HepG2 (cell line): ENCODE data around the gene DEDD2. TPM values are rescaled to one million over a fixed set of nuclear protein-coding genes. Genes with fewer than 3 reads are reported as not detected.

Experiments
- AHR ChIP-seq: IDR thresholded peaks from 2 replicates; pipeline ENCODE4 v1.6.1; 2018; ENCODE audit warnings: missing genetic modification reagents, missing compliant biosample characterization
- AKAP8 ChIP-seq: sonication (generic); formaldehyde crosslinking; IDR thresholded peaks from 2 replicates; pipeline ENCODE4 v1.5.1; 2020; ENCODE audit warnings: mild to moderate bottlenecking, missing genetic modification reagents
- BCLAF1 ChIP-seq: fragments of 450-650 bp; IDR thresholded peaks from 2 replicates; pipeline ENCODE4 v1.6.1; 2017; ENCODE audit warnings: mild to moderate bottlenecking
- DMAP1 ChIP-seq: IDR thresholded peaks from 2 replicates; pipeline ENCODE4 v1.6.1; 2016
- FOXK1 ChIP-seq: sonication (generic); formaldehyde crosslinking; IDR thresholded peaks from 2 replicates; pipeline ENCODE4 v1.4.0; 2020; ENCODE audit warnings: low read depth, missing genetic modification reagents, borderline replicate concordance
- FOXM1 ChIP-seq: sonication (generic); formaldehyde crosslinking; IDR thresholded peaks from 2 replicates; pipeline ENCODE4 v1.5.0; 2020; ENCODE audit warnings: missing genetic modification reagents
- HNRNPUL1 ChIP-seq: fragments of 200-400 bp; formaldehyde crosslinking; IDR thresholded peaks from 2 replicates; pipeline ENCODE4 v1.6.1; 2017; ENCODE audit warnings: low read depth, mild to moderate bottlenecking, low read length, moderate library complexity
- JUND ChIP-seq: sonication (generic); formaldehyde crosslinking; IDR thresholded peaks from 2 replicates; pipeline ENCODE4 v1.8.0; 2022; ENCODE audit warnings: mild to moderate bottlenecking, missing genetic modification reagents
- KAT2B ChIP-seq: fragments of 150-350 bp; IDR thresholded peaks from 2 replicates; pipeline ENCODE4 v1.6.1; 2014; ENCODE audit warnings: low read depth, low read length, borderline replicate concordance
- MAFK ChIP-seq, 2 experiments: IDR thresholded peaks in 1 of 2; conservative IDR thresholded peaks in 1 of 2; 2 replicates each; pipeline ENCODE4 v1.6.1; 2011; ENCODE audit warnings: improper control_type of control experiment in 2 of 2, low read length in 2 of 2
- MAX ChIP-seq: IDR thresholded peaks from 2 replicates; pipeline ENCODE4 v1.6.1; 2012; ENCODE audit warnings: inconsistent platforms
- NCOA5 ChIP-seq: sonication (generic); formaldehyde crosslinking; IDR thresholded peaks from 2 replicates; pipeline ENCODE4 v1.4.0; 2020; ENCODE audit warnings: missing genetic modification reagents
- PPARG ChIP-seq: conservative IDR thresholded peaks from 2 replicates; pipeline ENCODE4 v1.6.1; 2016; ENCODE audit warnings: missing biosample characterization, missing genetic modification reagents
- RCOR2 ChIP-seq: IDR thresholded peaks from 2 replicates; pipeline ENCODE4 v1.6.1; 2016; ENCODE audit warnings: missing biosample characterization, missing genetic modification reagents
- RELA ChIP-seq: sonication (generic); formaldehyde crosslinking; IDR thresholded peaks from 2 replicates; pipeline ENCODE4 v1.4.0; 2020; ENCODE audit warnings: missing genetic modification reagents
- SRSF1 ChIP-seq: fragments of 200-400 bp; formaldehyde crosslinking; optimal IDR thresholded peaks from 2 replicates; pipeline ENCODE3; 2017; ENCODE audit warnings: mild to moderate bottlenecking, low read depth, low read length, moderate library complexity
- TOE1 ChIP-seq: sonication (generic); formaldehyde crosslinking; IDR thresholded peaks from 2 replicates; pipeline ENCODE4 v1.4.0; 2020; ENCODE audit warnings: mild to moderate bottlenecking, missing genetic modification reagents
- TSC22D2 ChIP-seq: sonication (generic); formaldehyde crosslinking; IDR thresholded peaks from 2 replicates; pipeline ENCODE4 v1.5.1; 2020; ENCODE audit warnings: missing genetic modification reagents, mild to moderate bottlenecking, borderline replicate concordance
- ZBTB7B ChIP-seq: sonication (generic); formaldehyde crosslinking; IDR thresholded peaks from 2 replicates; pipeline ENCODE4 v1.4.0; 2020; ENCODE audit warnings: missing genetic modification reagents
- ZNF383 ChIP-seq: sonication (generic); formaldehyde crosslinking; IDR thresholded peaks from 2 replicates; pipeline ENCODE4 v1.4.0; 2020; ENCODE audit warnings: missing genetic modification reagents, mild to moderate bottlenecking, borderline replicate concordance
- ZNF441 ChIP-seq: sonication (generic); formaldehyde crosslinking; IDR thresholded peaks from 2 replicates; pipeline ENCODE4 v1.7.0; 2021; ENCODE audit warnings: missing genetic modification reagents, borderline replicate concordance
- ZNF660 ChIP-seq: sonication (generic); formaldehyde crosslinking; IDR thresholded peaks from 2 replicates; pipeline ENCODE4 v1.5.1; 2020; ENCODE audit warnings: mild to moderate bottlenecking, low read depth, missing genetic modification reagents, borderline replicate concordance
- ZNF772 ChIP-seq: sonication (generic); formaldehyde crosslinking; IDR thresholded peaks from 2 replicates; pipeline ENCODE4 v1.5.0; 2020; ENCODE audit warnings: mild to moderate bottlenecking, missing genetic modification reagents
- ZNF816 ChIP-seq: sonication (generic); formaldehyde crosslinking; IDR thresholded peaks from 2 replicates; pipeline ENCODE4 v1.8.0; 2022; ENCODE audit warnings: missing genetic modification reagents, mild to moderate bottlenecking, borderline replicate concordance
- ZSCAN20 ChIP-seq: sonication (generic); formaldehyde crosslinking; IDR thresholded peaks from 2 replicates; pipeline ENCODE4 v1.4.0; 2020; ENCODE audit warnings: missing genetic modification reagents, mild to moderate bottlenecking, borderline replicate concordance
- polyA plus RNA-seq, 8 experiments: library from polyadenylated mRNA; depleted of rRNA in 3 of 8; stranded (reverse) in 7 of 8; unstranded in 1 of 8; fragments of >200 nt; fragmentation: Illumina TruSeq in 4 of 8; extraction: Trizol in 4 of 8; gene quantifications; 2 replicates each; pipeline versions ENCODE4 v1.2.1 to v1.2.3, GENCODE V29; 2011 to 2016; ENCODE audit warnings: low read depth in 4 of 8, missing spikeins in 1 of 8, mixed read lengths in 1 of 8; ENCODE audit not compliant: insufficient read depth in 1 of 8
- total RNA-seq, 5 experiments: library from RNA; depleted of rRNA; stranded (reverse); fragments of >200 nt; fragmentation: Illumina TruSeq; extraction: Trizol; gene quantifications; 2 replicates each; pipeline ENCODE4 v1.2.3, GENCODE V29; 2016; ENCODE audit warnings: low read depth in 1 of 5

DEDD2 gene
- total and polyA plus RNA-seq, 2 of the 13 experiments (the other 11 are each of a cell fraction or from before 2014, with no cell fraction given) = 19.2 to 24.7 TPM

GRCh38 chr19:42255766-42256745, 38.6 kb upstream of the DEDD2 start (continued):
- TF ChIP-seq JUND (CRISPR knock-in tag) = no peak
- no peak for TF ChIP-seq BCLAF1
- no peak for TF ChIP-seq AKAP8 (CRISPR knock-in tag)
- no peak for TF ChIP-seq RCOR2
- TF ChIP-seq ZNF441 = no peak
- TF ChIP-seq SRSF1 = no peak
- no peak for TF ChIP-seq MAX
- no peak for TF ChIP-seq ZNF772
- TF ChIP-seq RELA (CRISPR knock-in tag) = no peak
- TF ChIP-seq ZSCAN20 (CRISPR knock-in tag) = 0 out of 2 replicates have a peak, but pooled peaks have one; percentile 29
- no peak for TF ChIP-seq AHR (CRISPR knock-in tag)
- TF ChIP-seq KAT2B = no peak
- peak; percentile 78 for TF ChIP-seq ZBTB7B (CRISPR knock-in tag)
- no peak for TF ChIP-seq ZNF660 (CRISPR knock-in tag)
- no peak for TF ChIP-seq PPARG (CRISPR knock-in tag)
- no peak for TF ChIP-seq TOE1
- no peak for TF ChIP-seq DMAP1 (CRISPR knock-in tag)
- no peak for TF ChIP-seq FOXM1
- no peak for TF ChIP-seq HNRNPUL1
- TF ChIP-seq TSC22D2 (CRISPR knock-in tag) = no peak
- no peak for TF ChIP-seq ZNF816 (CRISPR knock-in tag)
- no peak for TF ChIP-seq MAFK (conservative IDR thresholded peaks at IDR 0.05 in 1 of 2, IDR thresholded peaks at IDR 0.05 in 1 of 2; ENCODE audit: low read length in 2 of 2)
- TF ChIP-seq NCOA5 (CRISPR knock-in tag) = no peak
- TF ChIP-seq ZNF383 (CRISPR knock-in tag) = no peak
- no peak for TF ChIP-seq FOXK1 (CRISPR knock-in tag)
